ENCODE data around the gene HLA-DPB1.

HLA-DPB1 gene

GRCh38 chr6:33120001-33120400 lies 44.2 kb downstream of the HLA-DPB1 start:
- no peak overlapping the region for H3K27ac ChIP-seq

DNA sequence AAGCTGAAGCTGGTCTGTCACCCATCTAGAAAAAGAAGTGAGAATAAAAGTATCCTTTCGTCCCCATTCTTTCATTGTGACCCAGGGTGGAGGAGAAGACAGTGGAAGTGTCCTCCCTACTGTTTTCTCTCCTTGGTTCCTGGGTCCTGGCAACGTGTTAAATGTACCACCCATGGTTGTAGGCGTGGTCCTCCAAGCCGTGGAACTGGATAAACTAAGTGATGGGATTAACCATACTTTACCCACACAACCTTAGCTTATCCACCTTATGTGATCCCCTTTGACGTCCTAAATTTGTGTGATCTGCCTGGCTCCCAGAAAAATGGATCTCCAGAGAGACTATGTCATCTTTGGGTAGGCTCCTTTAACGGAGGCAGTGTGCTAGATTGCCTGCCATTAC lies 47.4 kb downstream of the HLA-DPB1 start:
- no peak for TF ChIP-seq CTCF (IDR thresholded peaks at IDR 0.05)
- H3K4me3 ChIP-seq: no peak overlapping the region
- H3K27ac ChIP-seq: no peak overlapping the region
- DNase-seq (ENCODE audit: low spot score): no peak

More at GRCh38 chr6:33120001-33120400, 44.2 kb downstream of the HLA-DPB1 start:
- DNase-seq (ENCODE audit: low spot score): no peak
- no peak overlapping the region for H3K4me3 ChIP-seq
- no peak for TF ChIP-seq CTCF (IDR thresholded peaks at IDR 0.05)

DNA sequence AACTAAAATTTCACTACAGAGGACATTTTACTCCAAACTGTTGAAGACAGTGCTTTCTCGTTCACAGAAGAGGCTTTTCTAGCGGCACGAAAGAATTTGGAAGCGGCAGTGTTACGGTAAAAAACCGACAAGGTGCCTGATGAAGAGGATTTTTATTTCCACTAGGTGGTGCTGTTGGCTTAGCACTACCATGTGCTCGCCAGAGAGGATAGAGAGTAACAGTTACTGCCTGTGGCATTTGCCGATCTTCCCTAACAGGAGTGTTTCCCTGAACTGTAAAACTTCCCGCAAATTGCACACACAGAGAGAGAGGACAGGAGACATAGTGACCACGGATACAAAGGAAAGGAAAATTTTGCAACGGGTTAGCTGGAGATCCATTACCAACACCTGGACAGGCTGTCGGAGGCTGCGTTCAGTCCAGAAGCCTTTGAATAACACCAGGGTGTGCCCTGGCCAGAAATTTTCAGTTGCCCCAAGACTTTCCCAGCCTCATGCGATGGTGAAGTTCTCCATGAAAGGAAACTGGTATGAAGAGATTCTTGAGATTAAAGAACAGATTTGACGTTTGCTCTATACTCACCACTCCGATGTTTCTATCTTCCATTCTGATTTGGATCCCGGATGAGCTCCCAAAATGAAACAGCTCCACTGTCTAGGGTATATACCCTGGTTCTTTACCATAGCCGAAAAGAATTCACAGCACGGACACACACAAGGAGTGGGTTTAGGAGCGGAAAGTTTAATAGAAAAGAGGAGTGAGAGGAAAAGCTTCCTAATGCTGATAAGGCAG lies 48.1 kb downstream of the HLA-DPB1 start:
- no peak overlapping the region for H3K4me3 ChIP-seq
- no peak overlapping the region for H3K27ac ChIP-seq
- DNase-seq (ENCODE audit: low spot score): no peak
- no peak for TF ChIP-seq CTCF (IDR thresholded peaks at IDR 0.05)

GRCh38 chr6:33124525-33124901 lies 48.7 kb downstream of the HLA-DPB1 start:
- Histone ChIP-seq H3K27ac (no peak overlapping the region), H3K4me3 (no peak overlapping the region)
- no peak for TF ChIP-seq CTCF (IDR thresholded peaks at IDR 0.05)
- no peak for DNase-seq (ENCODE audit: low spot score)

DNA sequence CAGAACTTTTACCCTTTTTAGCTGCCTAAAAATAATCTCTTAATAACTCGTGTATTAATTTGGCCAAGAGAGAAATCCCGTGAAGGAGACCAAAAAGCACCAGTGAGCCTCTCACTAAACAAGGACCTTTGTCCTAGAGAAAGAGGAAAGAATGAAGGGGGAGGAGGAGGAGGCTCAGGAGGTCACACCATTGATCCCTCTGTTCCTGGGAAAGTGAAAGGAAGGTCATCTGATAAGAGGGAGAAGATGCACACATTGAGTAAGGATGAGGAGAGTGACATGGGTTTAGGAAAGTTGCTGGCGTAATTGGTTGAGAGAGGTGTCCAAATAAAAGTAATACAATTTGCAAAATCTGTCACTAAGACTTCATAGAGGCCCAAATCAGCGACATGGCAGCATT lies 49.2 kb downstream of the HLA-DPB1 start:
- DNase-seq (ENCODE audit: low spot score): no peak
- no peak for TF ChIP-seq CTCF (IDR thresholded peaks at IDR 0.05)
- Histone ChIP-seq H3K4me3 (no peak overlapping the region), H3K27ac (no peak overlapping the region)

DNA sequence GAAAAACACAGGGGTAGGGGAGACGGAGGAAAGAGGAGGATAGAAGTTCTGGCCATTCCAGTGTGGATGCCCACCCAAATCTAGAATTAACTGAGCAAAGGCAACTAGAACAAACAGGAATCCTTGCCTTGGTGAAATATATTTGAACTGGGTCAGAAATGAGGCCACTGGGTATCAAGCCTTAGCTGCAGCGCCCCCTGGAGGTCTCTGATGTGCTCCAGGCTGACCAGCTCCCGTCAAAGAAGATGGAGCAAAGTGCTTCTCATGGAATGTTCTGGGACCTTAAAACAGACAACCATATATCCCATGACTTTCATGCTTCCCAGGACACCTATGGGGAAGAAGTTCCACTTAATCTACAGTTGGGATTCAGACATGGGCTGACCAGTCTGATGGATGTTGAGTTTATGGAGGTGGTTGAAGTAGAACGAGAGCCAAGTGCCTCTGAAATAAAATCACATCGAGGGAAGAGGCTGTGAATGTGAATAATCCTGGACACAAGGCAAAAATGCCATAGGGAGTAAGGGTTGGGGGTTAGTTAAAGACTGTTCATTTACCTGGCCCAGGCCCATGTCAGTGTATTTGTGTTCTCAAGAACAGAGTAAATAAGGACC lies 50.4 kb downstream of the HLA-DPB1 start:
- Histone ChIP-seq H3K27ac (no peak overlapping the region), H3K4me3 (no peak overlapping the region)
- TF ChIP-seq CTCF (IDR thresholded peaks at IDR 0.05): no peak
- DNase-seq (ENCODE audit: low spot score): no peak

DNA sequence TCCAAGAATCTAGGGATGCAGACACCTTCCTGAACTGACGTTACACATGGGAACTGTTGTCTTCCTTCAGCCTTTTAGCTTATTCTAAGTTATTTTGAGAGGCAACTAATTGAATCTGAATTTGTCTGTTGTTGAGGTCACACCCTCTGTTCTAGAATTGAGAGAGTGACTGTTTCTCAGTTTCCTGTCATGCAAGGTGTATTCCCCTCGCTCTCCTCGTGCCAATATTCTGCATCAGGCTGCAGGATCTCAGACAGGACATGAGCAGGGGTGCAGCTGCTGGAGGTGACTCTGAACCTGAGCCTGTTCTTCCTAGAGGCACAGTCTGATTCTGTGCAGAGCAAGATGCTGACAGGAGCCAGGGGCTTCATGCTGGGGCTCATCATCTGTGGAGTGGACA lies 52.5 kb downstream of the HLA-DPB1 start:
- no peak for DNase-seq (ENCODE audit: low spot score)
- no peak for TF ChIP-seq CTCF (IDR thresholded peaks at IDR 0.05)
- no peak overlapping the region for H3K27ac ChIP-seq

More for the DNA sequence above, 52.5 kb downstream of the HLA-DPB1 start:
- H3K4me3 ChIP-seq: no peak overlapping the region

Measured in coronary artery (tissue), 2 donors.